GM18502 (cell line): ENCODE measurements around the gene C1orf226.

Experiments
- ATAC-seq: cut with Tn5 transposase; IDR thresholded peaks from one replicate; pipeline ENCODE4 v1.9.1; 2021; ENCODE audit warnings: mild to moderate bottlenecking; ENCODE audit not compliant: unreplicated experiment, poor library complexity

The C1orf226 gene

DNA sequence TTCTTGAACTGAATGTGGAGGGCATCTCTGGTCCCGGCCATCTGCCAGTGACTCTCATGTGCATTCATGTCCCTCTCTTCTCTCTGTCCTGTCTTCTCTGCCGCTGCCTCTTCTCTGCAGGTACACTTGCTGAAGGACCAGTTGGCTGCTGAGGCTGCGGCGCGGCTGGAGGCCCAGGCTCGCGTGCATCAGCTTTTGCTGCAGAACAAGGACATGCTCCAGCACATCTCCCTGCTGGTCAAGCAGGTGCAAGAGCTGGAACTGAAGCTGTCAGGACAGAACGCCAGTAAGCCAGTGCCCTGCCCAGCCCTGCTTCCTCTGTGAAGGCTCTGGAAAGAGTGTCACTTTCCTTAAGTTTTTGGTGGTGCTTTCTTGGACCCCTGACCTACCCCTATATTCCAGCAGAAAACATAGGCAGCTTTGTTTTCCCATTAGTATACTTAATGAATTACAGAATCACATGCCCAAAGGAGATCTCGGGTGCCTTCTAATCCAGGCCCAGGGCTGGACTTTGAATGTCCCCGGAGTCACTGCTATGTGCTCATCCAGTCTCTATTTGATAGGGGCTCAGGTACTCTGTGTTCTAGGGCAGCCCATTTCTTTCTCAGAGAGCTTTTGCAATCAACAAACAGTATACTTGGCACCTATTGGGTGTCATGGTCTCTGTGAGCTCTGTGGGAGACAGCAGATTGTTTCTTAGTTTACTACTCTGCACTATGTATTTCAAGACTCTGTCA lies 16.1 kb upstream of the C1orf226 start:
- ATAC-seq: no peak

DNA sequence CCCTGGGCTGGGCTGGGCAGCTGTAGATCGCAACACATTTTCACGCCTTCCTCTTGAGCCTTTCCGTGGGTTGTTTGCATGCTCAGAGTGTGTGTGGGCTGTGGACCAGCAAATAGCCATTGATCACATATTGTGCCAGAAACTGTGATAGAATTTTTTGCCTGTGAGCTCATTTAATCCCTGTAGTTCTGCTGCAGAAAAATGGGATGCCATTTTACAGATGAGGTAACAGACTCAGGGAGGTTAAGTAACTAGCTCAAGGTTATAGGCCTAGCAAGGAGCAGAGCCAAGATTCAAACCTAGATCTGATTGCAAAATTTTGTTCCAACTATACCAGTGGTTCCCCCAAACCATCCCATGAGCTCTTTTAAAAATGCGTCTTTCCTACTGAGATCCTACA lies 15.4 kb upstream of the C1orf226 start:
- ATAC-seq: no peak

DNA sequence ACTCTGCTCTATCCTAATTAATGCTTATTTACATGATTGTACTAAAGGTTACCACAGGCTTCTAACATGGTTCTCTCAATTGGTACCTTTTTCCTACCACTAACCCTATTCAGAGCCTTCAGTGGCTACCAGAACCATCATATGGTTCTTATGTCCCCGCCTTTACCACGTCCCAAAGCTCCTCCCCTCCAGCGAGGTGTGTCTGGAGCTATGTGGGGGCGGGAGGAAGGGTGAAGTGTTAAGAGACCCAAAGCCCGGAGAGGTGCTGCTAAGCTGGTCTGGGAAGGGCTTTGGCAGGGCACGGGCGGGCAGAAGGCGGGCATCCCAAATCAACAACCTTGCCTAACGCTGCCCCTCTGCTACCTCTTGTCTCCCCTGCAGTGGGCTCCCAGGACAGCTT lies 14.9 kb upstream of the C1orf226 start:
- no peak for ATAC-seq

DNA sequence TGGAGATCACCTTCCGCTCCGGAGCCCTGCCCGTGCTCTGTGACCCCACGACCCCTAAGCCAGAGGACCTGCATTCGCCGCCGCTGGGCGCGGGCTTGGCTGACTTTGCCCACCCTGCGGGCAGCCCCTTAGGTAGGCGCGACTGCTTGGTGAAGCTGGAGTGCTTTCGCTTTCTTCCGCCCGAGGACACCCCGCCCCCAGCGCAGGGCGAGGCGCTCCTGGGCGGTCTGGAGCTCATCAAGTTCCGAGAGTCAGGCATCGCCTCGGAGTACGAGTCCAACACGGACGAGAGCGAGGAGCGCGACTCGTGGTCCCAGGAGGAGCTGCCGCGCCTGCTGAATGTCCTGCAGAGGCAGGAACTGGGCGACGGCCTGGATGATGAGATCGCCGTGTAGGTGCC lies 14.5 kb upstream of the C1orf226 start:
- ATAC-seq: no peak

DNA sequence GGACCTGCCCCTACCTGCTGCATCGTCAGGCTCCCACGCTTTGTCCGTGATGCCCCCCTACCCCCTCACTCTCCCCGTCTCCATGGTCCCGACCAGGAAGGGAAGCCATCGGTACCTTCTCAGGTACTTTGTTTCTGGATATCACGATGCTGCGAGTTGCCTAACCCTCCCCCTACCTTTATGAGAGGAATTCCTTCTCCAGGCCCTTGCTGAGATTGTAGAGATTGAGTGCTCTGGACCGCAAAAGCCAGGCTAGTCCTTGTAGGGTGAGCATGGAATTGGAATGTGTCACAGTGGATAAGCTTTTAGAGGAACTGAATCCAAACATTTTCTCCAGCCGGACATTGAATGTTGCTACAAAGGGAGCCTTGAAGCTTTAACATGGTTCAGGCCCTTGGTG lies 13.8 kb upstream of the C1orf226 start:
- ATAC-seq: no peak

DNA sequence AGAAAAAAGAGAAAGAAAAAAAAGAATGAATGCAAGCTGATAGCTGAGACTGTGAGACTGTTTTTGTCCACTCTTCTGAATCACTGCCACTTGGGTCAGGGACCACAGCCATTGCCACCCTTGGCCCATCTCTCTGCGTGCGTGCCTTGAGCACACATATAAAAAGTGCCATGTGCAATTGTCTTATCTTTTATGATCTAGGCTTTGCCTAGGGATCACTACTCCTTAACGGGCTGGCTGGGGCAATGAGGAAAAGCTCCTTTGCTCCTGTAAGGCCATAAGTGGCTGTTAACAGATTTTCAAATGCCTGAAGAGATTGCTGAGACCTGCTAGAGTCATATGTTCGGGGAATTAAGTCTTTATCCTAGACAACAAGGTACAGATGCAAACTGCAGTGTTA lies 13.1 kb upstream of the C1orf226 start:
- no peak for ATAC-seq

DNA sequence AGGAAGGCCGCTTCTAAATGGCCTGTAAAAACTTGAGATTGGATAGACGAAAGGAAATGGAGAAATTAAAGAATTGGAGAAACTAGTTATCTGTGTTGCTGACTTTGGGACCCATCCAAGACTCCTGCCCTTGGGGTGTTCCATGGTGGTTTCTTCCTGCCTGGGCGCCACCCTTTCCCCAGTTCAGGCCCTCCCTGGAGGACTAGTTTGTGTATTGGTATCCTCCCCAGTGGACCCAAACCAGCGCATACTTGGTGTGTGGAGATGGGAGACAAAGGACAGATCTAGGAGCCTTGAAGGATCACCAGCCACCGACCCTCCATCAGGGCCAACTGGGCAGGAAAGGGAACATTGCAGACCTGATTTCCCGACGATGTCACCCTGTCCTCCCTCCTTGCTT lies 12.0 kb upstream of the C1orf226 start:
- no peak for ATAC-seq

DNA sequence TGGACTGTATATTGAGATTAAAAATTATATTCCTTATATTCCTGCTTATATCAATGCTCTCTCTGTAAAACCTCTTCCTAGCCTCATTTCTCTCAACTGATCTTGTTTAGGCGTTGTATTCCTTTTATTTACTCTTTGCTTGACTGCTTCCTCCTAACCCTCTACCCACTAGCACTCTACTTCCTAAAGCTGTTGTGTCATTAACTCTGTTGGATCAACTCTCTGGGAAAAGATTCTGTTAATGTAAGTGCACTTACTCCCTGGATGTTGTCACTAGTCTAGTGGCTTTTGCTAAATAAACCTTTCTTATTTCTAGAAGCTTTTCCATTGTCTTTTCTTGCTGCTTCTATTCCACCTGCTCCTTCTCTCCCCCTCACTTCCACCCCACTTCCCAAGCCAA lies 11.4 kb upstream of the C1orf226 start:
- ATAC-seq: no peak

DNA sequence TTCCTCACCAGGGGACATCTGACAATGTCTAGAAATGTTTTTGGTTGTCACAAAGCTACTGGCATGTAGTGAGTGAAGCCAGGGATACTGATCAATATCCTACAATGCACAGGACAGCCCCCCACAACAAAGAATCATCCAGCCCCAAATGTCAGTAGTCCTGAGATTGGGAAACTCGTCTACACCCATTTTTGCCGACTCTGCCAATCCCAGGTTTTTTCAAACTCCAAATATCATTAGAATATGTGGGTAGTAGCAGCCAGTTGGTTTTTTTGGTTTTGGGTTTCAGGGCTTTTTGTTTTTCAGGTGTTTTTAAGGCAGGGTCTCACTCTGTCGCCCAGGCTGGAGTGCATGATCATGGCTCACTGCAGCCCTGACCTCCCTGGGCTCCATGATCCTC lies 10.8 kb upstream of the C1orf226 start:
- ATAC-seq: no peak

DNA sequence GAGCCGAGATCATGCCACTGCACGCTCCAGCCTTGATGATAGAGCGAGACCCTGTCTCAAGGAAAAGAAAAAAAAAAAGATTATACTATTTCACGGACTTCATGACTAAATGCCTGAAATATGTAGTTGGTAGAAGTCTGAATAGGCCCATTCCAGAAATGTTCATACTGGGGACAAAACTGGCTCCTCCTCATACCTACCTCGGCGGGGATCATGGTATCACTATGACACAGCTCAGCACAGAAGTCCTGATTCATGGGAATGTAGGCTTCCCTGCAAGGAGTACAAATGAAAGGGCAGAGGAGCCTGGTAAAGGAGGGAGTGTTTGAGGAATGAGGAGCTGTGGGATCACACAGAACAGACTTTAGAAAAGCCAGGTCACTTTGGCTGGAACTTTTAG lies 9.9 kb upstream of the C1orf226 start:
- ATAC-seq: no peak

DNA sequence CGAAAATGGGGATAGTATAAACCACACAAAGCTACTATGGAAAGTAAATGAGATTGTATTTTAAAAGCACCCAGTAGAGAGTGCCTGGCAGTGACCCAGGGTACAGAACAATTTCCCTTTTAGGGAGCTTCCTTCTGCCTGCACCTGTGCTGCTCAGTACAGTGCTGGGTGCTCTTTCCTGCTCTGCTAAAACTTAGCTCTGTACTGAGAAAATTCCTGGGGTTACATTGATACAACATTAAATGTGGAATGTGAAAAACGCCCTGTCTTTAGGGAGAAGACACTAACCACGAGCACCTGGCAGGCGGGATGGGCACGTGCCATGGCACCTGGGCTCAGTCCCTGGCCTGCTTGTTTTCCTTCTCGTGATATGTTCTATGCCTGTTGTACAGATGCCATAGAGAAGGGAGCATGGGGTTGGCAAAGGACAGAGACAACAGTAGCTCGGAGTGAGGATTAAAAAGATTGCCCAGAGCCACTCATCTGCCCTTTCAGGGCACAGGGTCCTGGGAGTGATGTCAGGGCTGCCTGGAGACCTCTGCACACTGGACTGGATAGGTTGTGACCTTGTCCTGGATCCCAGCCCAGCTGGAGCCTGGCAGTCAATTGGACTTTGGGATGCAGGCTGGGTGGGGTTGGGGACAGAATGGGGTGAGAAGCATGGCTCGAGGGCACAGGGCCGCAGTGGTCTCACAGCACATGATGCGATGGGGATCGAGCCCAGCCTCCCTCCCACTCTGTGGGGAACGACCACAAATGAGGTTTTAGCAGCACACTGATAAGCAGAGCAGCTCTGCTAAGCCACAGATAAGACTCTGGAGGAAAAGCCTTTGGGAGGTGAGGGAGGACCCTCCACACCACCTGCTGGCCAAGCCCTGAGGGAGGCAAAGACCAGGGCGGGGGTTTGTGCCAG lies 9.1 kb upstream of the C1orf226 start:
- no peak for ATAC-seq

DNA sequence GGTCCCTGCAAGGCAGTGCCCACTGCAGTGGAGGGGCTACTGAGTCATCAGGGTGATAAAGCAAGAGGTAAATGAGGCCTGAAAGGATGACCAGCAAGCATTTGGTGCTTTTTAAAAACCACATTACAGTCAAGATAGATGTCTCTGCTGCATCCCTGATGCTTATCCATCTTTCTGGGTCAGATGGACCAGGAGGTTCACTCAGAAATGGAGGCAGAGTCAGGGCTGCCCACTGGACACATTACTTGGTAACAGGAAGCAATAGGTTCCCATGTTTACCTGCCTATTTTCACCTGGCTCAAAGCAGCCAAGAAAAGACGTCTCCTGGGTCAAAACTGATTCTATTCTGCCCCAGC lies 8.5 kb upstream of the C1orf226 start:
- ATAC-seq: no peak

DNA sequence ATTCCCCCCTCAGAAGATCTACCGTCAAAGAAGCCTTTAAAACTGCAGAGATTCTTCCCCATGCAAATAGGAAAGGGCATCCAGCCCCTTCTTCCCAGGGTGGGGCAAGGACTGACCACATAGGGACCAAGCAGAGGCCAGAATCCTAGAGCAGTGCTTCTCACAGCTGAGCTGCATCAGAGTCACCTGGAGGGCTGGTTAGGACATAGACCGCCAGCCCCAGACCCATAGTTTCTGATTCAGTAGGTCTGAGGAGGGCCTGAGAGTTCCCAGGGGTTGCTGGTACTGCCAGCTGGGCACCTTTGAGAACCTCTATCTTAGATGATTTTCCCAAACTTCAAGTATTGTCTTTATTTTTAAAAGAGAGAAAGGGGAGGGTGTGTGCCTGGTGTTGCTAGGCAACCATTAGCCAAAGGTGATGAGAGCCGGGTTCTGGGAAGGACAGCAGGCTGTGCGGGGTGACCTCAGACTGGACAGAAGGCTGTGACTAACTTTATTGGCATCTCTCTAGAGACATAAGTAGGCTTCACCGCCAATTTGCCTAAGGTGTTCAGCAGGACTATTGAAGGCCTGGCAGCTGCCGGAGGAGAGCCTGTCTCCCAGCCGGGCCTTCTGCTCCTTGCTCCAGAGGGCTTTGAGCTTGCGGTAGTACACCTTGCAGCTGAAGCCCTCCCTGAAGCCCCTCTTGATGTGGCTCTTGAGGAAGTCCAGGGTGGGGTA lies 7.8 kb upstream of the C1orf226 start:
- ATAC-seq: no peak

DNA sequence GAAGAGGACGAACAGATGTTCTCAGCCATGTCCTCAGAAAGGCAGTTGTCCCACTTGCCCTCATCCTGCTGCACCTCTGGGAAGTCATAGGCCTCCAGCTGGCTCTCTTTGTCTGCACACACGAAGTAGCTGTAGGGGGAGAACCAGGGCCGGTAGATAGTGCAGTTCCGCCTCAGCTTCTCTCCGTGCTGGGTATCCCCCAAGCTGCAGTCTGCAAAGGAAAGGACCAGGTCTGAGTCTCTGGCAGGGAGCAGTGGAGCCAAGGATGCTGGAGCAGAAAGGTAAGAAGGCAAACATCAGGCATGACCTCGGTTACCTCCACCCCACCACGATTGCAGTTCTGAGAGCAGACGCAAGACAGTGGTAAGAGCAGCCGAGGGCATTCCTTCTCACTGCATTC lies 7.1 kb upstream of the C1orf226 start:
- no peak for ATAC-seq

DNA sequence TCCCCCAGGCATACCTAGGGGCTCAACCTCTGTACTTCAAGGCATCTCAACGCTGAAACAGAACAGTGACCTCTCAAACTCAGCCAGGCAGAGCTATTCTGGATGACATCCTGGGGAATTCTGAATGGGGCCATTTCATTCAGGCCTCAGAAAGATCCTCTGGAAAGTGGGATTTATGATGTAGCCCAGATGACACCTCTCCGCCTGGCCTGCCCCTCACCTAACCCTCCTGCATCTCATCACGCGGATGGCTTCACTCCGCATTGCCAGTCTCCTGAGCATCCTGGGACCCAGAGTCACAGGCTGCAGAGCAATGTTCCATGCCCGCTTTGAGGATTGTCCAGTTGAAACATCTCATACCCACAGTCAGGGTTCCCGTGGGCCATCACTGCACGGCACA lies 6.1 kb upstream of the C1orf226 start:
- no peak for ATAC-seq

DNA sequence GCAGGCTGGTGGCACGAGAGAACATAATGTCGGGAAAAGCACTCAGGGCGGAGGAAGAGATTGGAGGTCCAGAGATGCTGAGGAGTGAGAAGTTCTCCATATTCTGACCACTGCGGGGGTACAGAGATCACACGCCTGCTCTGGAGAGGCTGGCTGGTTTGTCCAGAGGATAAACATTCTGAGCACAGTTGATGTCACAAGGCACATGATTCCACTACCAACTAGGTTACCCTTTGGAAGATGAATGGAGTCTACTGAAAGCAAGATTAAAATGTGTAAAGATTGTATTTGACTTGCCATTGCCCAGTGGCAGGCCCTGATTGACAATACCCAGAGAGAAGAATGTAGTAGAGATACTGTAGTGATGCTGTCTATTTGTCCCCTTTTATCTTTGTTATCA lies 4.8 kb upstream of the C1orf226 start, which contains the start of gene SPATA46:
Gene SPATA46, minus strand, starts transcription at position 164 of the 400 bp plus-strand sequence. Its CDS starts 64 bp downstream, at position 100.
- no peak for ATAC-seq

DNA sequence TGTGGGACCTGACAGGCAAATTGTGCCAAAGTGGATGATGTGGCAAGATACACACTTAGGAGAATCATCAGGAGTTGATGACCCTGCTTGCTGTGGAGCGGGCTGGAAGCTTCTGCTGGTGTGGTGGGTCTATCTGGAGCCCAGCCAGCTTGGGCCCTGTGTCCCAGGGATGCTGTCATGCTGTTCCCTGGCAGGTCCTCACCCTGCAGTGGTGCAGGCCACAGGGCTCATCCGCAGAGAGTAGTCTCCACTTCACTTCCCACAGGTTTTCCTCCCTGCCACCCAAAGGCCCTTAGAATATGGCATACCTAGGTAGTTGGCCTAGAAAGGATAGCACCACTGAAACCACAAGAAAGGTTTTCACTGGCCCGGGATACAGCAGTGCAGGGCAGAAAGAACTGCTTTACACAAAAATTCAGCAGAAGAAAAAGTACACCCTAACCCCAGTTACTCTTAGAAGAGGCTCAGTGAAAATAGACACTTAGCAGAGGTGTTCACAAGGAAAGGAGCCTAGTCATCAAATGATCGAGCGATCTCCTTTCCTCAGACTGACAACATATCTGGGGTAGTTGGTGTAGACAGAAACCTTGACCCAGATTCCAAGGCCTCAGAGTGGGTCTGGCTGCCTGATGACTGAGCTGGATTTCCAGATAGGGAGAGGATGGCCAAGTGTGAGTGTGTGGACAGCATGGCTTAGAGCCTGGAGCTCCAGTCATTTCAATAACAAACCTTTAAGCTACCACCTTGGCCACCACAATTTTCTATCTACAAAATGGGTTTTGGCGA lies 1.3 kb upstream of the C1orf226 start:
- ATAC-seq: no peak

DNA sequence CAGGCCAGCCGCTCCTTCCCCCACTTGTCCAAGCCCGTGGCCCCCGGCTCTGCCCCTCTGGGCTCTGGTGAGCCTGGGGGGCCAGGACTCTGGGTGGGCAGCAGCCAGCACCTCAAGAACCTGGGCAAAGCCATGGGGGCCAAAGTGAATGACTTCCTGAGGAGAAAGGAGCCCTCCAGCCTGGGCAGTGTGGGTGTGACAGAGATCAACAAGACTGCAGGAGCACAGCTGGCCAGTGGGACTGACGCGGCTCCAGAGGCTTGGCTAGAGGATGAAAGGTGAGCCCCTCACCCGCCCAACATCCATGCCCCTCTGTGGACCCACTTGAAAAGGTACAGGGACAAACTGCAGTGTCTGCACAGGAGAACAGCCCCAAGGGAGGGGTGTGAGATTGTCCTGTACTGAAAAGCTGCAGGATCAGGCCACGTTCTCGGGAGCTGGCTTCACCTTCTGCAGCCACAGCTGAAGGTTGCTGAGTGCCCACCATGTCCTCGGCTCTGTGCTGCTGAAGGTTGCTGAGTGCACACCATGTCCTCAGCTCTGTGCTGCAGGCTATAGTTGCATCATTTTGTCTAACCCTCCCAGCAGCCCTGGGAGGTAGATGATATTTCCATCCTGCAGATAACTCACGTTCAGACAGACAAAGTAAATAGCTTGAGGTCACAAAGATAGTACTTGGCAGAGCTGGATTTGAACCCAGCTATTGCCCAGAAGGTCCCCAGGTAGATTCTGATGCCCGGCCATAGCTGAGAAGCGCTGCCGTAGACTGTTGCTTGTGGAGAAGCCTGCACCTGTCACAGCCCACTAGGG lies 618 bp downstream of the C1orf226 start:
- ATAC-seq: no peak

DNA sequence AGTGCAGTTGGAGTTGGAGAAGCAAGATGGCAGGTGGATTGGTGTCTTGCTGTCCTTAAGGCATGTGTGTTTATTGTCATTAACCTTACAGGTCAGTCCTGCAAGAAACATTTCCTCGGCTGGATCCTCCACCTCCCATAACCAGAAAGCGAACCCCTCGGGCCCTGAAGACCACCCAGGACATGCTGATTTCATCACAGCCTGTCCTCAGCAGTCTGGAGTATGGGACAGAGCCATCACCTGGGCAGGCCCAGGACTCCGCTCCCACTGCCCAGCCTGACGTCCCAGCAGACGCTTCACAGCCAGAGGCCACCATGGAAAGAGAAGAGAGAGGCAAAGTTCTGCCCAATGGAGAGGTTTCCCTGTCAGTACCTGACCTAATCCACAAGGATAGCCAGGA lies 1.6 kb downstream of the C1orf226 start:
- ATAC-seq: no peak
